WTC11 (cell line): ENCODE measurements around the gene PGBD1. TPM values are rescaled to one million over a fixed set of nuclear protein-coding genes. Genes with fewer than 3 reads are reported as not detected.
"Not testable (repeated sequence)": the region's sequence is repeated elsewhere in the genome, so short reads cannot be mapped to it uniquely, and the experiment has no call there.

ENCODE experiments used
- ATAC-seq: fragments of 200-7000 bp; cut with Tn5 transposase; 2 replicates; pipeline ENCODE4 v1.10.0; 2021; ENCODE audit warnings: mild to moderate bottlenecking, moderate library complexity
- CTCF ChIA-PET: fragments of 300-600 bp; sonication (Branson Sonifier 250); formaldehyde crosslinking; loops from one replicate; lab custom pipeline; 2021; ENCODE audit warnings: antibody characterized with exemption; lab: Charles Lee
- POLR2A ChIA-PET: fragments of 350-600 bp; sonication (Branson Sonifier 250); formaldehyde crosslinking; loops from one replicate; lab custom pipeline; 2021; ENCODE audit warnings: antibody characterized with exemption; lab: Charles Lee
- DNase-seq: peaks from one replicate; pipeline ENCODE4 v3.0.0; 2021; ENCODE audit warnings: low spot score
- H3K27ac Mint-ChIP-seq: 2 replicates; pipeline ENCODE4 v1.8.0; 2021; ENCODE audit warnings: mixed read lengths
- H3K27me3 Mint-ChIP-seq: 2 replicates; pipeline ENCODE4 v1.8.0; 2021; ENCODE audit warnings: low read depth, mild to moderate bottlenecking, moderate library complexity, mixed read lengths
- H3K36me3 Mint-ChIP-seq: 2 replicates; pipeline ENCODE4 v1.8.0; 2021; ENCODE audit warnings: mixed read lengths
- H3K4me1 Mint-ChIP-seq: 2 replicates; pipeline ENCODE4 v1.8.0; 2022; ENCODE audit warnings: mixed read lengths
- H3K4me3 Mint-ChIP-seq: 2 replicates; pipeline ENCODE4 v1.8.0; 2021; ENCODE audit warnings: mild to moderate bottlenecking, moderate library complexity, mixed read lengths
- H3K9me3 Mint-ChIP-seq: 2 replicates; pipeline ENCODE4 v1.8.0; 2021; ENCODE audit warnings: mixed read lengths
- GABPB1 ChIP-seq: sonication (generic); formaldehyde crosslinking; IDR thresholded peaks from 2 replicates; pipeline ENCODE4 v1.8.1; 2023; ENCODE audit warnings: mild to moderate bottlenecking, missing genetic modification reagents
- KAT7 ChIP-seq: sonication (generic); formaldehyde crosslinking; IDR thresholded peaks from 2 replicates; pipeline ENCODE4 v1.8.1; 2023; ENCODE audit warnings: missing genetic modification reagents, mild to moderate bottlenecking, borderline replicate concordance
- SMAD4 ChIP-seq: sonication (generic); formaldehyde crosslinking; IDR thresholded peaks from 2 replicates; pipeline ENCODE4 v1.8.0; 2022; ENCODE audit warnings: mild to moderate bottlenecking, missing genetic modification reagents
- SP1 ChIP-seq: sonication (generic); formaldehyde crosslinking; conservative IDR thresholded peaks from 2 replicates; pipeline ENCODE4 v1.8.1; 2022; ENCODE audit warnings: missing genetic modification reagents
- ZBTB21 ChIP-seq: sonication (generic); formaldehyde crosslinking; IDR thresholded peaks from 2 replicates; pipeline ENCODE4 v1.8.1; 2023; ENCODE audit warnings: mild to moderate bottlenecking, missing genetic modification reagents, borderline replicate concordance
- ZNF219 ChIP-seq: sonication (generic); formaldehyde crosslinking; IDR thresholded peaks from 2 replicates; pipeline ENCODE4 v1.8.0; 2023; ENCODE audit warnings: missing genetic modification reagents, mild to moderate bottlenecking, borderline replicate concordance
- ZNF423 ChIP-seq: fragments of 250-450 bp; sonication (Bioruptor Pico); IDR thresholded peaks from 2 replicates; pipeline ENCODE4 v2.1.2; 2022; ENCODE audit warnings: mild to moderate bottlenecking, moderate library complexity
- ZNF671 ChIP-seq: fragments of 250-450 bp; sonication (Bioruptor Pico); IDR thresholded peaks from 2 replicates; pipeline ENCODE4 v1.8.0; 2021; ENCODE audit warnings: mild to moderate bottlenecking
- total RNA-seq: library from RNA; stranded (reverse); gene quantifications from 3 replicates; pipeline ENCODE4 v1.2.3, GENCODE V29; 2021
- TF ChIP-seq, protein P1 (sequence below): sonication (generic); formaldehyde crosslinking; IDR thresholded peaks from 2 replicates; pipeline ENCODE4 v1.8.1; 2023; ENCODE audit warnings: mild to moderate bottlenecking, missing genetic modification reagents, moderate library complexity
- TF ChIP-seq, protein P2 (sequence below): fragments of 250-450 bp; sonication (Bioruptor Pico); IDR thresholded peaks from 2 replicates; pipeline ENCODE4 v1.9.0; 2021; ENCODE audit warnings: moderate library complexity, mild to moderate bottlenecking, inconsistent platforms, borderline replicate concordance
- TF ChIP-seq, protein P3 (sequence below): sonication (generic); formaldehyde crosslinking; IDR thresholded peaks from 2 replicates; pipeline ENCODE4 v1.8.0; 2022; ENCODE audit warnings: mild to moderate bottlenecking, missing genetic modification reagents
- TF ChIP-seq, protein P4 (sequence below): sonication (generic); formaldehyde crosslinking; IDR thresholded peaks from 2 replicates; pipeline ENCODE4 v1.8.1; 2022; ENCODE audit warnings: low read depth, missing genetic modification reagents, borderline replicate concordance

PGBD1 gene
- total RNA-seq, 1 experiment from 2014 or later: 6.9 TPM

DNA sequence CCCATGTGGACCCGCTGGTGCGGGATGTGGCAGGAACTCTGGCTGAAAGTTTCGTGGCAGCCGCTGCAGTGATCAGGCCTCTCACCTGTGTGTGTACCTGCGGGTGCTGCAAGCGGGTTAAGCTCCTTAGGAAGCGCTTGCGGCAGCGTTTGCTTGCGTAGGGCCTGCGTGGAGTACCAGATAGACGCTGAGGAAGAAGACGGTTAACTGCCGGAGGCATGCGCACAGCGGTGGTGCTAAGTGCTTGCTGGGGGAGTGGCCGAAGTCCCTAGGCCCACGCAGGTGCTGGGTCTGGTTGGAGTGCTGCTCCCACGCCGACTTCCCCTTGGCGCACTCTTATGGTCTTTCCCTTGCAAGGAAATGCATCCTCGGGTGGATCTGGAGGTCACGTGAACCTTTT is 31.6 kb downstream of the PGBD1 start (continued):
- TF ChIP-seq, protein P1, sequence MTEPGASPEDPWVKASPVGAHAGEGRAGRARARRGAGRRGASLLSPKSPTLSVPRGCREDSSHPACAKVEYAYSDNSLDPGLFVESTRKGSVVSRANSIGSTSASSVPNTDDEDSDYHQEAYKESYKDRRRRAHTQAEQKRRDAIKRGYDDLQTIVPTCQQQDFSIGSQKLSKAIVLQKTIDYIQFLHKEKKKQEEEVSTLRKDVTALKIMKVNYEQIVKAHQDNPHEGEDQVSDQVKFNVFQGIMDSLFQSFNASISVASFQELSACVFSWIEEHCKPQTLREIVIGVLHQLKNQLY (CRISPR knock-in tag): no peak
- TF ChIP-seq, protein P2, sequence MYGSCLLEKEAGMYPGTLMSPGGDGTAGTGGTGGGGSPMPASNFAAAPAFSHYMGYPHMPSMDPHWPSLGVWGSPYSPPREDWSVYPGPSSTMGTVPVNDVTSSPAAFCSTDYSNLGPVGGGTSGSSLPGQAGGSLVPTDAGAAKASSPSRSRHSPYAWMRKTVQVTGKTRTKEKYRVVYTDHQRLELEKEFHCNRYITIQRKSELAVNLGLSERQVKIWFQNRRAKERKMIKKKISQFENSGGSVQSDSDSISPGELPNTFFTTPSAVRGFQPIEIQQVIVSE (CRISPR knock-in tag): no peak
- no peak for TF ChIP-seq ZNF219
- TF ChIP-seq, protein P3, sequence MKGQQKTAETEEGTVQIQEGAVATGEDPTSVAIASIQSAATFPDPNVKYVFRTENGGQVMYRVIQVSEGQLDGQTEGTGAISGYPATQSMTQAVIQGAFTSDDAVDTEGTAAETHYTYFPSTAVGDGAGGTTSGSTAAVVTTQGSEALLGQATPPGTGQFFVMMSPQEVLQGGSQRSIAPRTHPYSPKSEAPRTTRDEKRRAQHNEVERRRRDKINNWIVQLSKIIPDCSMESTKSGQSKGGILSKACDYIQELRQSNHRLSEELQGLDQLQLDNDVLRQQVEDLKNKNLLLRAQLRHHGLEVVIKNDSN (CRISPR knock-in tag): no peak
- TF ChIP-seq ZNF671 (CRISPR knock-in tag): no peak
- no peak for TF ChIP-seq KAT7 (CRISPR knock-in tag)

DNA sequence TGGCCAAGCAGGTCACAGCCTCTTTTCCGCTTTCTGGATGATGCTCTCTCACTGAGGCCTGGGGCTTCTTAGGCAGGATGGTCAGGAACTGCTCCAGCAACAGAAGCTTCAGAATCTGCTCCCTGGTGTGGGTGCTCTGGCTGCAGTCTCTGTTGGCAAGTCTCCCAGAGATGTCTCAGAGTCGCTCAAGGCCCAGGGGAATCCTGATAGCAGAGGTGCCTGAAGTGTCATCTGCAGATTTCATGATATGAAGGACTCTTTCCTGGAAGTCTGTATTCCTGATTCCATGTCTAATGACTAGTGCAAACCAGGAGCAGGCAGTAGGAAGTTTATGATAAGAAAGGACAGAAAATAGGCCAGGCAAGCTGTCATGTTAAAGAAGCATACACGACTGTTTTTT is 34.3 kb downstream of the PGBD1 start:
- POLR2A ChIA-PET: no interaction called here

DNA sequence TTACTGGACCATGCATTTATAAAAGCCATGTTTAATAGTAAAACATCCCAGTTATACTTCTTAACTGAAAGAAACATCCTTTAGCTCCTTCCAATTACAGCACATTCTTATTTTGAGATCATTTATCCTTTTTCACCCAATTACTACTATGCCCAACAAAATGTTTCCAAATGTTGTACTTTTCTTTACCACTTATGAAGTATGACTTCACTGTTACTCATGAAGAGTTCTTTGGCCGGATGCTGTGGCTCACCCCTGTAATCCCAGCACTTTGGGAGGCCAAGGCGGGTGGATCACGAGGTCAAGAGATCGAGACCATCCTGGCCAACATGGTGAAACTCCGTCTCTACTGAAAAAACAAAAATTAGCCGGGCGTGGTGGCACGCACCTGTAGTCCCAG is 36.5 kb downstream of the PGBD1 start:
- POLR2A ChIA-PET, H3K27me3 Mint-ChIP-seq, ATAC-seq, H3K36me3 Mint-ChIP-seq, DNase-seq, H3K9me3 Mint-ChIP-seq, H3K4me1 Mint-ChIP-seq, H3K4me3 Mint-ChIP-seq, H3K27ac Mint-ChIP-seq, CTCF ChIA-PET: not testable (repeated sequence)

More for the DNA sequence above, 34.3 kb downstream of the PGBD1 start:
- H3K36me3 Mint-ChIP-seq: peaks cover under 1% of the 10 kb centered on the region; the same call in 1 of the 2 replicates
- TF ChIP-seq ZNF423 (CRISPR knock-in tag) (no peak), SMAD4 (CRISPR knock-in tag) (no peak)
- TF ChIP-seq, protein P4, sequence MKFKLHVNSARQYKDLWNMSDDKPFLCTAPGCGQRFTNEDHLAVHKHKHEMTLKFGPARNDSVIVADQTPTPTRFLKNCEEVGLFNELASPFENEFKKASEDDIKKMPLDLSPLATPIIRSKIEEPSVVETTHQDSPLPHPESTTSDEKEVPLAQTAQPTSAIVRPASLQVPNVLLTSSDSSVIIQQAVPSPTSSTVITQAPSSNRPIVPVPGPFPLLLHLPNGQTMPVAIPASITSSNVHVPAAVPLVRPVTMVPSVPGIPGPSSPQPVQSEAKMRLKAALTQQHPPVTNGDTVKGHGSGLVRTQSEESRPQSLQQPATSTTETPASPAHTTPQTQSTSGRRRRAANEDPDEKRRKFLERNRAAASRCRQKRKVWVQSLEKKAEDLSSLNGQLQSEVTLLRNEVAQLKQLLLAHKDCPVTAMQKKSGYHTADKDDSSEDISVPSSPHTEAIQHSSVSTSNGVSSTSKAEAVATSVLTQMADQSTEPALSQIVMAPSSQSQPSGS (CRISPR knock-in tag): no peak
- peaks cover 7% of the 10 kb centered on the region for H3K9me3 Mint-ChIP-seq
- no peak overlapping the region for H3K4me3 Mint-ChIP-seq
- CTCF ChIA-PET: no interaction called here
- no peak for DNase-seq
- H3K27me3 Mint-ChIP-seq: no peaks in the 10 kb centered on the region
- no peak for ATAC-seq
- no peak overlapping the region for H3K27ac Mint-ChIP-seq
- peaks cover 5% of the 10 kb centered on the region for H3K4me1 Mint-ChIP-seq

DNA sequence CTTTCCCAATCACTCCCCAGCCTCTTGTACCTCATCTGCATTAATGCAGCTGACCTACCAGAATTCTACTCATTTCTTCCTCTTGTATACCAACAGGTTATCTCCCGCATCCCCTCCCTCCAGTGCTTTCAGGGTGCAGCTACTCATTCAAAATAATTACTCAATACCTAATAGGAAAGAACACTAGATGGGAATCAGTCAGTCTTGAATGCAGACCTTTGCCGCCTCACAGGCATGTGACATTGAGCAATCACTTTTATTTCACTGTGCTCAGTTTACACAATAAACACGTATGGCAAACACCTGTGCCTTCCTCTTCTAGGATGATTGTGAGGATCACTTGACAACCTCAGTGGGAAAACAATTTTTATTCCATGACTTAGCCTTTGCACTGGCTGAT is 41.3 kb downstream of the PGBD1 start:
- peaks cover 39% of the 10 kb centered on the region for H3K36me3 Mint-ChIP-seq
- CTCF ChIA-PET: no interaction called here
- peaks cover 44% of the 10 kb centered on the region for H3K9me3 Mint-ChIP-seq
- no peaks in the 10 kb centered on the region for H3K4me1 Mint-ChIP-seq
- ATAC-seq: no peak
- H3K27me3 Mint-ChIP-seq: peaks cover 3% of the 10 kb centered on the region; the same call in 1 of the 2 replicates
- no peak overlapping the region for H3K4me3 Mint-ChIP-seq
- peak; percentile 20; the same call in 1 of the 2 replicates for TF ChIP-seq GABPB1 (CRISPR knock-in tag)
- TF ChIP-seq KAT7 (CRISPR knock-in tag): no peak
- TF ChIP-seq, all 79 proteins: peak for 1
- POLR2A ChIA-PET: no interaction called here
- no peak overlapping the region for H3K27ac Mint-ChIP-seq
- no peak for DNase-seq

DNA sequence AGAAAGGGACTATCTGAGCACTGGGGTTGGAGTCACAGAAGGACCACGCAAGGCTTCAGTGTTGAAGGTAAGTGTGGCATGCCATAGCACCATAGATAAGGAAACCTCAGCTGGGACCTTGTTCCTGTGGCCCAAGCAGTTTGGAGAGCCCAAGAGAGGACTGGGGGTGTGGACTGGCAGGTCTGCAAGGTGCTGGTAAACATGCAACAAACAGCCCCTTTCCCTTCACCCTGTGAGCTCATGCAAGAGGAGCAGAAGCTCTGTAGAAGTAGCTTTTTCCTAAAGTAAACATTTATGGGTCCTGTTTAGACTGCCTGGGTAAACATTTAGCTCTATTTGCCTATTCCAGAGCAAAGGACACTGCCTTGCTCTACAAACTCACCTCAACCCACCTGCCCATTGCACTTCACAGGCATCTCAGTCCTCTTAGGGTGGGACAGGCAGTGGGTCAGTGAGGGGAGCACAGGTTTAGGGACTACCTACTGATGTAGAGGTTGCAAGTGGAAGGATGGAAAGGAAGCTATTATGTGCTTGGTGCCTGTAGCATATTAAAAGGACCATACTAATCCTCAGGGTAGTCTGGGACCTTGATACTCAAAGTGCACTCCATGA is 42.5 kb downstream of the PGBD1 start:
- peaks cover 3% of the 10 kb centered on the region; the same call in 1 of the 2 replicates for H3K27me3 Mint-ChIP-seq
- no peaks in the 10 kb centered on the region for H3K4me1 Mint-ChIP-seq
- ChIA-PET POLR2A (no interaction called here), CTCF (no interaction called here)
- H3K4me3 Mint-ChIP-seq: no peak overlapping the region
- TF ChIP-seq SP1 (CRISPR knock-in tag) (no peak), GABPB1 (CRISPR knock-in tag) (peak; percentile 52; the same call in 1 of the 2 replicates), ZBTB21 (no peak)
- no peak overlapping the region for H3K27ac Mint-ChIP-seq
- DNase-seq: no peak
- ATAC-seq: no peak
- peaks cover 57% of the 10 kb centered on the region for H3K9me3 Mint-ChIP-seq
- H3K36me3 Mint-ChIP-seq: peaks cover 51% of the 10 kb centered on the region
